ENCODE data around the gene HSPB6.

DNA sequence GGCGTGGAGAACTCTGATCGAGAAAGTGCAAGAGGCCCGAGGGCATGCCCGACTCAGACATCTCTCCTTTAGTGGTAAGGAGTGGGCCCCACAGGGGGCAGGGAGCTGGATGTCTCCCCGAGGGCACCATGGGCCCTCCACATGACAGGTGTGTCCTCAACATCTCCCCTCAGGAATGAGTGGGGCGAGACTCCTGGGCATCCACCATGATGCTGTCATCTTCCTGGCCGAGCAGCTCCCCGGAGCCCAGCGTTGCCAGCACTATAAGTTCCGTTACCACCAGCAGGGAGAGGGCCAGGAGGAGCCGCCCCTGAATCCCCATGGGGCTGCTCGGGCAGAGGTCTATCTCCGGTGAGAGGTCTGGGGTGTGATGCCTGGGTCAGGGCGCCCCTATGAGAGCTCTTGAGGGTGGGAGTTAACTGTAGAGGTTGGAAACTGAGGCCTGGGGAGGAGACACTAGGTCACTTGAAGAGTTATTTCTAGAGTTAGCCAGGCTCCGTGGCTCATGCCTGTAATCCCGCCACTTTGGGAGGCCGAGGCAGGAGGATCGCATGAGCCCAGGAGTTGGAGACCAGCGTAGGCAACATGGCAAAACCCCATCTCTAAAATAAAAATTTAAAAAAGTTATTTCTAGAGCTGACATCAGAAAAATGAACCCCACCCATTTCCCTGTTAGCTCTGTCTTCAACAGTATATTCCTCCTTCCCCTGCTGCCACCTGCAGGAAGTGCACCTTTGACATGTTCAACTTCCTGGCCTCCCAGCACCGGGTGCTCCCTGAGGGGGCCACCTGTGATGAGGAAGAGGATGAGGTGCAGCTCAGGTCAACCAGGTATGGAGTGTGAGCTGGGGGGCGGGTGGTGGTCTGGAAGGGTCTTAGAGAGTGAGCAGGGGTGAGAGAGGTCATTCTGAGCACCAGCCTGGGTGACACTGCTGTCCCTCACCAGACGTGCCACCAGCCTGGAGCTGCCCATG lies 19.6 kb downstream of the HSPB6 start:
- TF ChIP-seq POLR2AphosphoS5 (IDR thresholded peaks at IDR 0.05): no peak
- no peak for TF ChIP-seq POLR2A (IDR thresholded peaks at IDR 0.05)

Measured in gastroesophageal sphincter (tissue), 2 donors.